Hematopoietic multipotent progenitor cell treated with erythropoietin and hydrocortisone succinate and interleukin-3 and kit ligand, for 4 days (in vitro differentiated cells): ENCODE data around the gene ECE2.

ENCODE experiments used
- DNase-seq: peaks from one replicate; pipeline ENCODE4 v3.0.0-alpha.2; 2015

ECE2 gene

DNA sequence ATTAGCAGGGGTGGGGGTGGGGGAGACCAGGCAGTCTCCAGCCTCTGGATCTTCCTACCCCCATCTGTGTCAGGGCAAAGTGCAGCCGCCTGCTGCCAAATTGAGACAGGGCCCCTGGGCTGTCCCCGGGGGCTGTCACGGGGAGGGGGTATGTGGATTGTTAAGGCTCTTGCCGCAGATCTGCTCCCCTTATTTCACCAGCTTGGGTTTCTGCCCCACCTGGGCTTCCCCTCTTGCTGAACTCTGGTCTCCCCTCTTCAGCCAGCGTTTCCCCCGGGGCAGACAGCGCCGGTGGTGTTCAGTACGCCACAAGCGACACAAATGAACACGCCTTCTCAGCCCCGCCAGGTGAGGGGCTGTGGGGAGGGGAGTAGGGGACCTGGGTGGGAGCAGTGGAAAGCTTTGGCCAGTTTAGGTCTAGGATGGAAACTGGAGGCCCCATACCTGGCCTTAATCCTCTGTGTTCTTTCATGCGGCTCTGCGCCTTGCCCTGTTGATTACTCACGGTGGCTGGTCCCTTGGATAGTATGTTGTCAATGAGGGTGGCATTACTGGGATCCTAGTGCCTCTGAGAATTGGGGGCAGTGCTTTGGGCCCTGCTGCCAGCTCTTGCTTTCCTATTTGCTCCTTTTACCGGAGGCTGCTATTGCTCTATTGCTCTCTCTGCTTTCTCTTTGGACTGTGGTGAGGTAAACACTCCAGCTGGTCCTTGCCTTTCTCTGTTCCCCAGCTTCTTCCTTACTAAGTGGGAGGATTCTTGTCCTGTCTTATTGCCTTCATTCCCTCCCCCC lies 40.2 kb downstream of the ECE2 start:
- DNase-seq, result peak; percentile 23

DNA sequence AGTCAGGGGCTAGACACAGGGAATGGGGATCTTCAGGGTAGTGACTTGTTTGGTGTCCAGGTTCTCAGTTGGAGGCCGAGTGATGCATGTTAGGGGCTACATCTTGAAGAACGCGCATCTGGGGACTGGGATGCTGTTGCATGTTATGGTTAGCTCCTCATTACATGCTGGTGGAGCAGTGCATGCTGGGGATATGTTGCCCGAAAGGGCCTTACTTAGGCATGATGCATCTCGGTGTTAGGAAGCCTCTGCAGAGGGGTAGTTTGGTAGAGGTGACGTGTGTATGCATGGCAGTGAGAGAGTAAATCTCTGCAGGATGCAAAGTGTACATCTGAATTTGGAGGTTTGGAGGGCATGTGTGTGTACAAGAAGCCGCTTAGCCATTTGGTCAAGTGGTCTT lies 41.0 kb downstream of the ECE2 start:
- DNase-seq, result no peak

DNA sequence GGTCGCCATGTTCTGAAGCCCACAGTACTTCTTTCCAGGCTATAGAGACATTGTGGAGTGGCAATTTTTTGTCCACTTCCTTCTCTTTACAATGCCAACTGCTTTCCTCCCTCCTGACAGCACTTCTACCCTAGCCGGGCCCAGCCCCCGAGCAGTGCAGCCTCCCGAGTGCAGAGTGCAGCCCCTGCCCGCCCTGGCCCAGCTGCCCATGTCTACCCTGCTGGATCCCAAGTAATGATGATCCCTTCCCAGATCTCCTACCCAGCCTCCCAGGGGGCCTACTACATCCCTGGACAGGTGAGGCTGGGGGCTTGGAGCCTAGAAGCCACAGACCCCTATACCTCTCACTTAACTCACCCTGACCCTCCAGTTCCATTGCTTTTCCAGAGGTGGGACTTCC lies 41.4 kb downstream of the ECE2 start:
- DNase-seq, result no peak

DNA sequence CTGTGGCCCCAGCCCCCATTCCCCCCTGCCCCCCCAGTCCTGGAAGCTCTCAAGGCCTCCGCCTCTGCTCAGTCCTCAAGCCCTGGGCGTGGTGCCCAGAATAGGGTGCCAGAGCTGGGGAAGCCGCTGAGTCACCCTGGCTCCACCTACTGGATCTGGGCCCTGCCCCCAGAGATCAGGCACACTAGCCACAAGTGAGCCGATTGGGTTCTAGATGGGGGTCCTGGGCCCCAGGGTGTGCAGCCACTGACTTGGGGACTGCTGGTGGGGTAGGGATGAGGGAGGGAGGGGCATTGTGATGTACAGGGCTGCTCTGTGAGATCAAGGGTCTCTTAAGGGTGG lies 44.3 kb downstream of the ECE2 start:
- peak; percentile 97 for DNase-seq

DNA sequence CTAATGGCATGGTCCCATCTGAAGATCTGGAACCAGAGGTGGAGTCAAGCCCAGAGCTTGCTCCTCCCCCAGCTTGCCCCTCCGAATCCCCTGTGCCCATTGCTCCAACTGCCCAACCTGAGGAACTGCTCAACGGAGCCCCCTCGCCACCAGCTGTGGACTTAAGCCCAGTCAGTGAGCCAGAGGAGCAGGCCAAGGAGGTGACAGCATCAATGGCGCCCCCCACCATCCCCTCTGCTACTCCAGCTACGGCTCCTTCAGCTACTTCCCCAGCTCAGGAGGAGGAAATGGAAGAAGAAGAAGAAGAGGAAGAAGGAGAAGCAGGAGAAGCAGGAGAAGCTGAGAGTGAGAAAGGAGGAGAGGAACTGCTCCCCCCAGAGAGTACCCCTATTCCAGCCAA lies 45.8 kb downstream of the ECE2 start:
- no peak for DNase-seq

DNA sequence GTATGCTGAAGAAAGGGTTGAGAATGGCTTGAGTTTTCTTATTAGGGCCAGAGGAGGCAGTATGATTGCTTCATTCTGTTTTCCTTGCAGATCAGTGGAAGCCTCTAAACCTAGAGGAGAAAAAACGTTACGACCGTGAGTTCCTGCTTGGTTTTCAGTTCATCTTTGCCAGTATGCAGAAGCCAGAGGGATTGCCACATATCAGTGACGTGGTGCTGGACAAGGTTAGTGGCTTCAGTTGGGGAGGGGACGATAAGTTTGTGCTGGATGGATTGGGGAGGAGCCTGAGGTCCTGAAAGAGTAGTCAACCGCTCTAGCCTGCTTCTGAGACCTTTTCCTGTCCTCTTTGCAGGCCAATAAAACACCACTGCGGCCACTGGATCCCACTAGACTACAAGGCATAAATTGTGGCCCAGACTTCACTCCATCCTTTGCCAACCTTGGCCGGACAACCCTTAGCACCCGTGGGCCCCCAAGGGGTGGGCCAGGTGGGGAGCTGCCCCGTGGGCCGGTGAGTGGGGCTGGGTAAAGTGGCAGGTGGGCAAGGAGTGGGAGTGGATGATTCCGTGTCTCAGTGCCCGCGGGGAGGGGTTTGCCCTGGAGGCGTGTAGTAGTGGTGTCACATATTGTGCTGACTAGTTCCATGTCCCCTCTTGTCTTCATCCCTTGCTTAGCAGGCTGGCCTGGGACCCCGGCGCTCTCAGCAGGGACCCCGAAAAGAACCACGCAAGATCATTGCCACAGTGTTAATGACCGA lies 47.1 kb downstream of the ECE2 start:
- no peak for DNase-seq

DNA sequence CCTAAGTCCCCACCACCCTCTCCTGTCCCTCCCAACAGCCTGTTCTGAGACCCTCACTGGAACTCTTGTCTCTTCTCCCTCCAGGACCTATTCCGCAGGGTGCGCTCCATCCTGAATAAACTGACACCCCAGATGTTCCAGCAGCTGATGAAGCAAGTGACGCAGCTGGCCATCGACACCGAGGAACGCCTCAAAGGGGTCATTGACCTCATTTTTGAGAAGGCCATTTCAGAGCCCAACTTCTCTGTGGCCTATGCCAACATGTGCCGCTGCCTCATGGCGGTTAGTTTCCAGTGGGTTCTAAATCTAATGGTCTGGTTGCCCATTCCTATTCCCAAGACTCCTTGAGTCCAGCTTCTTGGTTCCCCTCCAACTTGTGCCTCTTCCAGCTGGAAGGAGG lies 47.9 kb downstream of the ECE2 start:
- DNase-seq, result no peak

DNA sequence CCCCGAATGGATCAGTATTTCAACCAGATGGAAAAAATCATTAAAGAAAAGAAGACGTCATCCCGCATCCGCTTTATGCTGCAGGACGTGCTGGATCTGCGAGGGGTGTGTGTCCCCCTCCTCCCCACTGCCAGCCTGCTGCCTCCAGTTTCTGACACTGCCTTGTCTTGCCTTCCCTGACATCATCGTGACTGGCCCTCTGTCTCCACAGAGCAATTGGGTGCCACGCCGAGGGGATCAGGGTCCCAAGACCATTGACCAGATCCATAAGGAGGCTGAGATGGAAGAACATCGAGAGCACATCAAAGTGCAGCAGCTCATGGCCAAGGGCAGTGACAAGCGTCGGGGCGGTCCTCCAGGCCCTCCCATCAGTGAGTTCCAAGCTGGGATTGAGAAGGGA lies 49.4 kb downstream of the ECE2 start:
- DNase-seq, result no peak

DNA sequence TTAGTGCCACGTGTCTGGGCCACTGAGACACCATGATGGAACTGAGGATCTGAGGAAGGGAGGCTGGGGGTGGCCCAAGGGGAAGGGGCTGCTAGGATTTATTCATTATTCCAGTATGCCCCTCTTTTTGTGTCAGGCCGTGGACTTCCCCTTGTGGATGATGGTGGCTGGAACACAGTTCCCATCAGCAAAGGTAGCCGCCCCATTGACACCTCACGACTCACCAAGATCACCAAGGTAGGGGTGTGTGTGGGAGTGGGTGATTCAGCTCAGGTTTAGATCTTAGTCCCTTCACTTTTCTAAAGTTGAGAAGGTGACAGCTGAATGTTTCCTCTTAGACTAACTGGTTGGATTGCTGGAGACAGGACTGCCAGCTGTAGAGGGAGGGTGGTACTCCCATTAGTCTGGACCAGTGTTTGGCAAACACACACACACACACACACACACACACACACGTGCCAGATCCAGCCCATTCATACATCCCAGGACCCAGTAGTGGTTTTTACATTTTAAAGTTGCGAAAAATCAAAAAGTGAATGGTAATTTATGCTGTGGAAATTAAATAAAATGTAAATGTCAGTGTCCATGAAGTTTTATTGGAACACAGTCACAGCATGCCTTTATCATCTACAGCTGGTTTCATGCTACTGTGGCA lies 50.0 kb downstream of the ECE2 start:
- no peak for DNase-seq

DNA sequence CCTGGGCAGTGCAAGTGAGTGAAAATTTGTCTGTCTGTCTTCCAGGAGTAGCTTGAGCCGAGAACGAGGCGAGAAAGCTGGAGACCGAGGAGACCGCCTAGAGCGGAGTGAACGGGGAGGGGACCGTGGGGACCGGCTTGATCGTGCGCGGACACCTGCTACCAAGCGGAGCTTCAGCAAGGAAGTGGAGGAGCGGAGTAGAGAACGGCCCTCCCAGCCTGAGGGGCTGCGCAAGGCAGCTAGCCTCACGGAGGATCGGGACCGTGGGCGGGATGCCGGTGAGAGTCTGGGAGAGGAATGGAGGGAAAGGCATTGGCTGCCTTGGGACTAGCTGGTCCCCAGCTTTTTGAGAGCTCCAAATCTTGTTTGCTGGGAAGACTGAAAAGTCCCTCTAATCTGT lies 51.3 kb downstream of the ECE2 start:
- no peak for DNase-seq

DNA sequence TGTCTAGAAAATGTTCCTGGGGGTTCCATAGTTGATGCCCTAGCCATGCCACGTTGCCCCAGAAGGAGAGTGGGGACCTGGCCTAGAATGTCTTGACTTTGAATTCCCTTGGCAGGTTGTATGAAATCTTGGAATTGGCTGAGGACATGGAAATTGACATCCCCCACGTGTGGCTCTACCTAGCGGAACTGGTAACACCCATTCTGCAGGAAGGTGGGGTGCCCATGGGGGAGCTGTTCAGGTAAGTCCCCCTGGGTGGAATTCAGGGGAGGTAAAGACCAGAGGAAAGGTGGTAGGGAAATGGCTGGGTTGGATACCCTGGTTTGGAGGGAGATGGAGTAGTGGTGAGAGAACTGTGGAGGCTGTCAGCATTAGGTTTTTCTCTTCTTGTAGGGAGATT lies 52.7 kb downstream of the ECE2 start:
- no peak for DNase-seq

DNA sequence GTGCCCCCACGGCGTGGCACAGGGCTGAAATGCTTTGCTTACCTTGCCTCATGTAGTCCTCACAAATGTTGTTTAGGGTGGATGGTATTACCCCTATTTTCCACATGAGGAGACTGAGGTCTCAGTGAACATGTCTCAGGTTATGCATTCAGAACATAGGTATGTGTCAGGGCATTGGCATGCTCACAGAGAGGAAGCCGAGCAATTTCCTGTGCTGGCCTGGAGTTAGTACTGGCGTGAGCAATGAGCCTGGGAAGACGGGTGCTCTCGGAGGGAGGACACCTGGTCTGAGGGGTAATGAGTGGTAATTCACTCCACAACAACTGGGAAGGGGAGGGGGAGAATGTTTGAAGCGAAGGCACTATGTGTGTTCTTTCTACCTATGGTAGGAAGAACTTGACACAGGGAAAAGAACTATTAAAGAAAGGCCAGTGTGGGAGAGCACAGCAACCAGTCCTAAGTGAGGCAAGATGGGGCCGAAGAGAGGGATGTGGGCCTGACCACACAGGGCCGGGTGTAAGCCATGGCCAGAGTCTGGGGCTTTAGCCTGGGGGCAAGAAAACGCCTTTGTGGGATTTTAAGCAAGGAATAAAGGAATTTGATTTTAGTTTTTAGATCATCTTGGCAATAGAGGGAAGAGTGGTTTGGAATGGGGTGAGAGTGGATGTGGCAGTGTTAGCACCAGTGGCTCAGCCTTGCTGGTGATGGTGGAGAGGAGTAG lies 56.7 kb downstream of the ECE2 start:
- DNase-seq, result no peak

DNA sequence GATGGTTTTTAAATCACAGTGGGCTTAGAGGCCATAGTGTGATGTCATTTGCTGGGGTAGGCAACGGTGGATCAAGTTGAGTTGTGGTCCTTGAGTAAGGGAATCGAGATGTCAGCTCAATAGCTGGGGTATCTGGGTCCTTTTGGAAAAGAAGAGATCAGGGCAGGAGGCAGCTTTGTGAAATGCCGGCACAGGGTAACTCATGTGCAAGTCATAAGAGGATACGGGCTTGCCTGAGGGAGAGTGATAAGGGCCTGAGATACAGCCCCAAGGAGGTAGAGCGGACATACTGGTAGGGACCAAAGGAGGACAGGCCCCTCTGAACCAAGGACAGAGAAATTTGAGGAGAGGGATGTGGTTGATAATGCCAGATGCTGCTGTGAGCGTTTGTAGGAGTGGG lies 57.4 kb downstream of the ECE2 start:
- DNase-seq, result peak; percentile 25

DNA sequence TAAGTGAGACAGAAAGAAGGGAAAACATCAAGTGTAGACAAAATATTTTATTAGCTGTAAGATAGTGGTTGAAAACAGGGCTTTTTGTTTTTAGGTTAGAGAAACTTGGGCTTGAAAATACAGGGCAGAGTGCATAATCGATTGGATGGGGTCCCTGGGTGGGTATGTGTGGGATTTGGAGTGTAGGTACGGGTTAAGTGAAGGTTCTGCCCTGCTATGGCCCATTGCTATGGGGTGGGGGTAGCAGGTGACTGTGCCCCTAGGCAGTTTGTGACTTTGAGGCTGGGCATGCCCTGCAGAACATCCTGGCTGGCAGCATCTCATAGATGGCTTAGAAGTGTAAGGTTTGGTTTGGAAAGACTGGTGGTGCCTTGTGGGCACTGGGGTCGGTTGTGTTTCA lies 57.9 kb downstream of the ECE2 start:
- DNase-seq, result no peak

DNA sequence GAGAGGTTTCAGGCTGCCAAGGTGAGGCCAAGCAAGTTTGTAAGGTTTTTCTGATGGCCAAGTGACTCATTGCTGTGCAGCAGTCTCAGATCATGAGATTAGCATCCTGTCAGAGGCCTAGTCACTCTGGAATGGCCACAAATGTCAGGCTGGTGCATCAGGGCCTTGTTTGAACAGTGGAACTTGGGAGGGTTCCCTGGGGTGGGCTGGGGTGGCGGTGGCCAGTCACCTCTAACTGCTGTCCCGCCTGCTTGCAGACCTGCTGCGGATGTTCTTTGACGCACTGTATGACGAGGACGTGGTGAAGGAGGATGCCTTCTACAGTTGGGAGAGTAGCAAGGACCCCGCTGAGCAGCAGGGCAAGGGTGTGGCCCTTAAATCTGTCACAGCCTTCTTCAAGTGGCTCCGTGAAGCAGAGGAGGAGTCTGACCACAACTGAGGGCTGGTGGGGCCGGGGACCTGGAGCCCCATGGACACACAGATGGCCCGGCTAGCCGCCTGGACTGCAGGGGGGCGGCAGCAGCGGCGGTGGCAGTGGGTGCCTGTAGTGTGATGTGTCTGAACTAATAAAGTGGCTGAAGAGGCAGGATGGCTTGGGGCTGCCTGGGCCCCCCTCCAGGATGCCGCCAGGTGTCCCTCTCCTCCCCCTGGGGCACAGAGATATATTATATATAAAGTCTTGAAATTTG lies 58.8 kb downstream of the ECE2 start:
- DNase-seq, result peak; percentile 60

DNA sequence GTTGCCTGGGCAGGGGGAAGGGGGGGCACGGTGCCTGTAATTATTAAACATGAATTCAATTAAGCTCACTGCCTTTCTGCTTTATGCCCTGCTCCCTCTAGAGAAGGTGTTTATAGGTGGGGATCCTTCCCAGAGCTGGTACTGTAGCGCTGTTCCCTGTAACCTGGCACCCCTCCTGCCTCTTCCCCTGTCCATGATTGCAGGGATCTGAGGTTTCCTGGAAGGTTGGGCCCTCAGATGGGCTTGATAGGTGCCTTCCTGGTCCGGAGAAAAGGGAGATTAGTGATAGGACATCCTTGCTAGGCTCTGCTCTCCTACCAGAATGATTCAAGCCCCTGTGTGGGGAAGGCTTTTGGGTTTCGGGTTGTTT lies 59.5 kb downstream of the ECE2 start:
- no peak for DNase-seq

DNA sequence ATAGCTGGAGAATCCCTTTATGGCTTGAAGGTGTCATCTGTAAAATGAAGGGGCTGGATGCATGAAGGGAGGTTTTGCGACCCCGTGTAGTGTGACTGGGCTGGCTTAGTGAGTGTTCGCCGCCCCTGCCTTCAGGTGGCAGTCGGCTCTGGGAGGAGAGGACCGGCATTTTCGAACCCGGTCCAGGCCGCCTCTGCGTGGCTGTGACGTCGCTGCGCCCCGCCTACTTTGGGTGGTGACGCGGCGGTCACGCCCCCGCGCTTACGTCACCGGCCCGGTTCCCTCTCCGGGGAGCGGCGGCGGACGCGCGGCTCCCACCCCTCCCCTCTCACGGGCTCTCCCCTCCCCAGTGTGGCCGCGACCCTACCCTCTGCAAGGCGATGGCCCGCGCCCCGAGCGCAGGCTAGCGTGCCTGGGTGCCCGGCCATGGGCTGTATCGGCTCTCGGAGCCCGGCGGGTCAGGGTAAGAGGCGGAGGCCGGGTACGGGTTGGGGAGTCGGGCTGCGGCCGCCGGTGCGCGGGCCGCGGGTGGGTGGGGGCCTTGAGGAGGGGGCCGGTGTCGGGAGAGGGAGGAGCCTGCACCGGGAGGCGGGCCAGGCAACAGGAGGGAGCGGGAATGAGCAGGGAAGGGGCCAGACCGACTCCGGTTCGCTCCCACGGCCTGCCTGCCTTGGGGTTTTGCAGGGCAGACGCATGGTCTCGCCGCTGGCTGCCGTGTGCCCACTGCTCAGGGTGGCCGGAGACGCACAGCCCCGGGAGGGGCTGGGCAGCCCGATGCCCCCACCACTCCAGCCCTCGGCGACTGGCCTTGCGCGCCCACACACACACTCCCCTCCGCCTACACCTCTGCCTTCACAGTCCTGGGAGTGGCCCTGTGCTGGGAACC lies 60.1 kb downstream of the ECE2 start:
- DNase-seq, result peak; percentile 85

DNA sequence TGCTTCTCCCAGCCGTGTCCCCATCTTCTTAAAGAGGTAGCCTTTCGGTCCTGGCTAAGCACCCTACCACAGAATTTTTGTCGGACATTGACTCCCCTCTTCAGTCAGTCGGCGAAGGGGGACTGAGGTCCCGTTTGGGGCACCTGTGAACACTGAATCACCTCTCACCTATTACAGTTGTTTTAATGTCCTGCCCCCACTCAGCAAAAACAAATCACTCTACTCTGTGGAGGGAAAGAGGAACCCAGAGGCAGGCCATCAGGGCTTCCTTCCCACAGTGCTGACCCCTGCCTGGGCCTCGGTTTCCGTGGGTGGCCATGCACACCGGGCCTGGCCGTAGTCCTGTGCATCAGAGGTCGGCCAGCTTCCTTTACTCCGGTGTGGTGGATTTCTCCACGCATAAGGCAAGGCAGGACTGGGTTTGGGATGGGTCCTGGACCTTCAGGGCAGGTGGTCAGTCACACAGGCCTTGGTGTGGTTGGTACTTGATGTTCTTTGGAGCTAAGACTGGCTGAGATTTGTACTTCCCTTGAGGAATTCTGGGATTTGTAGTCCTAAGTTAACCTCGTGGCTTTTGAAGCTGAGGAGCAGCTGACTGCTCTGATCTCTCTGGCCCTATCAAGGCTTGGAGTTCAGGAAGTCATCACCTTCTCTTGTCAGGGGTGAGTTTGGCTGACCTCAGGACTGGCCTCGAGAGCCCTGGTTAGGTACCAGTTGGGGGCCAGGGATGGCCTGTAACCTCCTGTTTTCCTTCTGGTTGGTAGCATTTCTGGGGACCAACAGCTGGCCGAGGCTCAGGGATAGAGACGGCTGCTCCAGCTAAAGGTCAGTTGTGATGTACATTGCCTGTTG lies 61.0 kb downstream of the ECE2 start:
- DNase-seq, result peak; percentile 65

DNA sequence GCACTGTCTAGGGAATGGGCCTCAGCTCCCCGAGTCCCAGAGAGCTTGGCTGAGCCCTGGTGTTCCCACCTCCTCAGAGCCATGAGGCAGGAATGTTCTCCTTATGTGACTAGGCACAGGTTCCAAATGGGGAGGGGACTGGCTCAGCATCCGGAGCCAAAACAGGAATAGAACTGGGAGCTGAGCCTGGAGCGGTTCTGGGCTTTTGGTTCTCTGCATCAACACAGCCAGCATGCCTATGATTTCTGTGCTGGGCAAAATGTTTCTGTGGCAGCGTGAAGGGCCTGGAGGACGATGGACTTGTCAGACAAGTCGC lies 61.5 kb downstream of the ECE2 start, which contains the start of gene FAM131A:
Gene FAM131A (plus strand): TSS at position 202 of the 316 bp plus-strand sequence. CDS start 31 bp downstream, at position 233.
- no peak for DNase-seq

DNA sequence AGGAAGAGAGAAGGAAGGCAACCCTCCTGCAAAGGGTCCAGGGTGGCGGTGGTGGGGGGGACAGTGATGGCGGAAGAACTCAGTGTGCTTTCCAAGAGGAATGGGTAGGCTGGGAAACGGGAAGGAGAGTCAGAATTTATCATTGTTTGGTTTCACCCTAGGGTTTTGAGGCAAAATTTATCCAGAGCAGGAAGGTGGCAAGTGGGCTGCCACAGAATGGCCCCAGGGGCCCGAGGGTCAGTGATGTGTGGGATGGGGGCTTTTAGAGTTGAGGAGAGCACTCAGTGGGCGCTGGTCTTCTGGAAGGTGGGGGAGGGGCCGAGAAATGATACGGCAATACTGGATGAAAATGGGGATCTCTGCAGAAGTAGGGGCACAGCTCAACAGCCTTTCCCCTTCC lies 62.2 kb downstream of the ECE2 start:
- DNase-seq, result no peak

DNA sequence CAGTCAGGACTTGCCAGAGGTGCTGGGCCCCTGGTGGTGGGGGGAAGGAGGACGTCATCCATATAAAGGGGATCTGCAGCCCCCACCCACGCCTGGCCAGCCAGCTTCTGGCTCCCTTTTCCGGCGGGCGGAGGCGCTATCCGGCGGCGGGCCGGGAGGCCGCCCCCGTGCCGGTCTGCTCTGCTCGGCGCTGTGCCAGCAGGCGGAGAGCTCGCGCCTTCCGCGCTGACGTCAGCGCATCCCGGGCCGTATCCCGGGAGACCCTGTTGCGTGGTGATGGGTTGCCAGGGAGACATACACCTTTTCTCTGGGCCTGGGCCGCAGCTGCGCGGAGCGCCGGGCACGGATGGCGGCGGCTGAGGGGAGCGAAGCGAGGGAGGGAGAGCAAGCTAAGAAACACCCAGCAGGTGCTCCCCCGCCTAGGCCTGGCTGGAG lies 62.7 kb downstream of the ECE2 start:
- no peak for DNase-seq
